HG02678 (cell line): ENCODE measurements around the gene USP25.
"Not testable (repeated sequence)": the region's sequence is repeated elsewhere in the genome, so short reads cannot be mapped to it uniquely, and the experiment has no call there.

Source experiments
- ATAC-seq: cut with Tn5 transposase; IDR thresholded peaks from one replicate; pipeline ENCODE4 v1.9.1; 2021; ENCODE audit warnings: mild to moderate bottlenecking, moderate library complexity; ENCODE audit not compliant: unreplicated experiment

USP25 gene

GRCh38 chr21:15730484-15731242 is 881 bp downstream of the USP25 start:
- no peak for ATAC-seq

- no peak for ATAC-seq
Observed at GRCh38 chr21:15731243-15731613, 1.4 kb downstream of the USP25 start.

DNA sequence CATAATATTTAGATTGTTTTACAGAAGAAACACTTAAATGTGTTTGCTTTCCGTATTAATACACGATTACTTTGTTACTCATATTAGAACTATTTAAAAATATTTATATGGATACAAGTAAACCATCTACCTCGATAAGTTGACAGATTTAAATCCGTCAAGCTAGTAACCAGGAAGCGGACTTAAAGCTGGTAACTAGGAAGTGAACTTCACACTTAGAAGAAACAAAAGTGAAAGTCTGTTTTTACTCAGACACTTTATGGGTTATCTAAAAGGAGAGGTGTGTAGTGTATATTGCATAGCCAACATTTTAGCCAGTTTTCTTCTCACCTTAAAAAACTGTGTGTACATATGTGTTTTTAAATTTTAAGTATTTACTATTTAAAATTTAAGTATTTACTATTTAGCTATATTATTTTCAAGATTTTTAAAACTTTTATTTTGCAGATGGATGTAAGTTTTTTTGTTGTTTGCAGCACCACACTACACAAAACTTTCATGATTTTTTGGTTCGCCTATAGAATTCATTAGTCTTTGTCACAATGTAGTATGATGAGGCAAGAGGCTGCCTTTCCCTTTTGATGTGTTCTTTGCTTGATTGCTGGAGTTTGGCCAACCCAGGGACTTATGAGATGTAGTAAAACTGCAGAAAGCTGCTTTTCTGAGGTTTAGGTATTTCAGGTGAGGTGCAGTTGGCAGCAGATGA is 2.7 kb downstream of the USP25 start:
- ATAC-seq, result peak; percentile 50

GRCh38 chr21:15732996-15733329 is 3.2 kb downstream of the USP25 start:
- no peak for ATAC-seq

GRCh38 chr21:15735409-15735808 is 5.6 kb downstream of the USP25 start:
- ATAC-seq, result no peak

GRCh38 chr21:15735931-15736330 is 6.1 kb downstream of the USP25 start:
- ATAC-seq, result not testable (repeated sequence)

DNA sequence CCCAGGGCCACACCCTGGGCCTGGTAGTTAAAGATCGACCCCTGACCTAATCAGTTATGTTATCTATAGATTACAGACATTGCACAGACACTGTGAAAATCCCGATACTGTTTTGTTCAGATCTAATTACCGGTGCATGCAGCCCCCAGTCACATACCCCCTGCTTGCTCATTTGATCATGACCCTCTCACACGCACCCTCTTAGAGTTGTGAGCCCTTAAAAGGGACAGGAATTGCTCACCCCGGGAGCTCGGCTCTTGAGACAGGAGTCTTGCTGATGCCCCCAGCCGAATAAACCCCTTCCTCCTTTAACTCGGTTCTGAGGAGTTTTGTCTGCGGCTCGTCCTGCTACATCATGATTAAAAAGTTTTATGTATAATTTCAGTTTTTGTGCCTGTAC is 9.0 kb downstream of the USP25 start:
- ATAC-seq, result not testable (repeated sequence)

- no peak for ATAC-seq
Observed at GRCh38 chr21:15740383-15740782, 10.6 kb downstream of the USP25 start.

- no peak for ATAC-seq
Observed at GRCh38 chr21:15741510-15741909, 11.7 kb downstream of the USP25 start.

DNA sequence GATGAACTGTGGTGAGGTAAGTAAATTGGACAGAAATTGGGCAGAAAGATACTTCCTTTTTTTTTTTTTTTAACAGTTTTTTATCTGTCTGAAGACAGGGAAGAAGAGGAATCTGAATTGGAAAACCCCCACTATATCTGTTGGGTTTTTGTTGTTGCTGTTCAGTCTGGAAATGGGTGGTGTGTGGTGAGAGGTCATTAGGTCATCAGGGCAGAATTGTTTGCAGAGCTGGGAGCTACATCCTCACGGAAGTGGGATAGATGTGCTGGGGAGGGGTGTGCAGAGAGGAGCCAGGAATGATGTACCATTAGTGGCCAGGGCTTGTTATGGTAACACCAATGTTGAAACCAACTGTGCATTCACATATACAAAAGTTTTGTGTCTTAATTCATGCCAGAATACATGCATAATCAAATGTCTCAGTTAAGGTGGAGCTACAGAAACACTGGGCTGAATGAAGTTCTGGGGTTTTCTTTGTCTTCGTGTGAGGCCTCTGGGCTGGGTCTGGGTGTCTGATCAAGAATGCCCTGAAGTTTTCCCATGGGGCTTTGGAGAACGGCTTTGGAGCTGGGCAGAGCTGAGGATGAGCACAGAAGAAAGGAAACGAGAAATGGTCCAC is 12.4 kb downstream of the USP25 start:
- no peak for ATAC-seq

GRCh38 chr21:15742694-15743093 is 12.9 kb downstream of the USP25 start:
- ATAC-seq, result no peak

GRCh38 chr21:15743593-15743992 is 13.8 kb downstream of the USP25 start:
- ATAC-seq, result no peak

DNA sequence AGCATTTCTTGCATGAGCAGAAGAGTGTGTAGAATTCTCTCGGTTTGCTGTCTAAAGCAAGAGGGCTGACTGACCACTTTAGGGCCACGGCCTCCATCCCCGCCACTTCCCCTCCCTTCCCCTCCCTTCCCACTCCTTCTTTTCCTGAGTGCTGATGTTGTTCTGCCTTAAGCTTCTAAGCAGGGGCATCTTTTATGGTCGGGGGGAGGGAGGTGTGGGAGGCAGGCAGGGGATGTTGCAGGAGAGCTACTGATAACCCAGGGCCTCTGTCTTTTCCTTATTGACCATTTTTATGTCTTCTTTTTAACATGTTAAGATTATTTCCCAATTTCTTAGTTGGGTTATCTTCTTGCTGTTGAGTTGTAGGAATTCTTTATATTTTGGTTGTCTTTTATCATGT is 15.1 kb downstream of the USP25 start:
- no peak for ATAC-seq

GRCh38 chr21:15748586-15748985 is 18.8 kb downstream of the USP25 start:
- no peak for ATAC-seq

DNA sequence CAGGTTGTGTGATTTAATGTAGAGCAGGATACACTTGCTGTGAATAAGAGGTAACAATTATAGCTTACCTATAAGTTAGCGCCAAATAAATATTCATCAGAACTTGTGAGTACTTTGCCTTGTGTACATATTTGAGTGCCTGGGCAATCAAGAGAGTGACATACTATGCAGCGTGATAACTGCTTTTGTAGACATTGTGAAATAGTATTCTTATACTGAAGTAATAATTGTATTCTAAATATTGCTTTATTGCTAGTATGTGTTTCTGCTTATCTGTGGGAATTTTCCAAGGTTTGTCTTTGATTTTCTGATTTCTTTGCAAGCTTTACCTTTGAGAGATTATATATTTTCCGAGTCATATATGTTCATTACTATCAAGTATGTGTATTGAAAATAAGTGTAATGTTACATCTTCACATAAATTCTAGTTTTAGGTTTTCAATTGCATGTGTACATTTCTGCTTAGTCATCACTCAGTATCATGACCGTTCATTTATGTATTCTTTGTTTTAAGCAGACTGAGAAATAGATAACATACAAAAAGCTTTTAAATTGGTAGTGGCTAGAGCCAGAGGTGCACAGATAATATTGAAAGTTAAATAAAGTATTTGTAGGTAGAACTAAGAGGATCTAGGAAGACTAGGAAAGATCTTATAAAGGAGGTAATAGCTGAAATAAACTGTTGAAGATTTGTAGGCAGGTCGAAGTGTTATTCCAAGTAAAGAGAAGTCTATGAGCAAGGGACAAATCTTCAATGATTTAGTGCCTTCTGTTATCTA is 19.5 kb downstream of the USP25 start:
- no peak for ATAC-seq

DNA sequence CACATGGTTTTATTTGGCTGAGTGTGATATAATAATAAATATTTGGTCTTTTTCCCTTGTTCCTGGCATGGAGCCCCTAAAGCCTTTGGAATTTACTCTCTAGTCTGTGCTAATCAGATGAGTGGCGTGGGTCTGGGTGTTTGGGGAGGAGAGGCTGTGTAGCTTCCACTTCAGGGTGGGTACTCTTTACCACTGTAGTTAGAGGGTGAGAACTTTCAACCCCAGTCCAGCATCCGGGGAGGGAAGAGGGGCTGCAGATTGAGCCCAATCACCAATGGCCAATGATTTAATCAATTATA is 20.0 kb downstream of the USP25 start:
- no peak for ATAC-seq

GRCh38 chr21:15751037-15751436 is 21.3 kb downstream of the USP25 start:
- no peak for ATAC-seq

- ATAC-seq, result no peak
Observed at GRCh38 chr21:15751546-15751945, 21.8 kb downstream of the USP25 start.

DNA sequence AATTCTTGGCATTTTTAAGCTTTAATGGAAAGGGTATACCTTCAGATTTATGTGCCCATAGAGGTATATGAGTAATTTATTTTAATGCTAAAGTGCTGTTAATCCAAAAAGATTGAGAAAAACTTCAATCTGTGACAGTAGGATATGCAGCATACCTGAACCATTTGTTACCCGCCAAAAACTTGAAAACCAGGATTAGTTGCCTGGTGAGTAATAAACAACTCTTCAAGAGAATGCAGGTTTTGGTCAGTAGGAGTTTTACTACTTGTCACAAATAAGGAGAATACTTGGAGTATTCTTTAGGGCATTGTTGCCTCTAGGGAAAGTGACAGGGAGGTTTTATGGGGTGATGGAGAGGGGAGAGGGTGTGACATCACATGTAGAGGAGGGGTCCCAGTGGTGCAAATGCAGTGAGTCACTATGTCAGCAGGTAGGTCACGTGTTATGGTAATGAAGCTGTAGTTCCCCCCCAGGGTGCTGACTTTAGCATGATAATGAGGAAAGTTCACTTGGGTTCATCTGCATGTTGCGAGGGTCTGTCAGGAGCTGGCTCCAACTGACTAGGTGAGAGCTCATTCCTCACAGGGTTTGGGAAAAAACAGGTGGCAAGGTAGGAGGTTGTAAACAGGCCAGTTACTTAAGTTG is 23.1 kb downstream of the USP25 start:
- no peak for ATAC-seq

- ATAC-seq, result no peak
Observed at GRCh38 chr21:15753741-15754140, 24.0 kb downstream of the USP25 start.

- peak; percentile 63 for ATAC-seq
Observed at GRCh38 chr21:15754640-15755039, 24.9 kb downstream of the USP25 start.
